PFSK-1 (cell line): Measurements from ENCODE around the gene TRIM48. TPM values are rescaled to one million over a fixed set of nuclear protein-coding genes. Genes with fewer than 3 reads are reported as not detected.
"Not testable (repeated sequence)": the region's sequence is repeated elsewhere in the genome, so short reads cannot be mapped to it uniquely, and the experiment has no call there.

ENCODE experiments used
- FOXP2 ChIP-seq: optimal IDR thresholded peaks from 2 replicates; pipeline ENCODE3; 2011; ENCODE audit warnings: borderline replicate concordance, control low read depth, inconsistent platforms; ENCODE audit not compliant: insufficient read depth; ENCODE audit errors: extremely low read length, extremely low read depth
- POLR2AphosphoS5 ChIP-seq: IDR thresholded peaks from 2 replicates; pipeline ENCODE4 v1.6.1; 2012; ENCODE audit warnings: low read depth, mild to moderate bottlenecking, control low read depth, low read length, moderate library complexity
- REST ChIP-seq, 2 experiments: IDR thresholded peaks; 2 replicates each; pipeline versions ENCODE4 v1.6.1 to v1.8.0; 2011 to 2012; ENCODE audit warnings: low read depth in 2 of 2, low read length in 2 of 2, control low read depth in 1 of 2, inconsistent platforms in 1 of 2, mild to moderate bottlenecking in 1 of 2, moderate library complexity in 1 of 2; ENCODE audit not compliant: insufficient read depth in 1 of 2
- SIN3A ChIP-seq: IDR thresholded peaks from 2 replicates; pipeline ENCODE4 v1.6.1; 2012; ENCODE audit warnings: mild to moderate bottlenecking, low read length, moderate library complexity, borderline replicate concordance; ENCODE audit not compliant: insufficient read depth
- TAF1 ChIP-seq: IDR thresholded peaks from 2 replicates; pipeline ENCODE4 v1.6.1; 2012; ENCODE audit warnings: low read length, control low read depth, borderline replicate concordance; ENCODE audit not compliant: insufficient read depth
- polyA plus RNA-seq: library from polyadenylated mRNA; unstranded; fragments of >200 nt; gene quantifications from one replicate; pipeline ENCODE4 v1.2.1, GENCODE V29; 2012; ENCODE audit warnings: low read depth, missing spikeins; ENCODE audit not compliant: insufficient read length

TRIM48 gene, protein sequence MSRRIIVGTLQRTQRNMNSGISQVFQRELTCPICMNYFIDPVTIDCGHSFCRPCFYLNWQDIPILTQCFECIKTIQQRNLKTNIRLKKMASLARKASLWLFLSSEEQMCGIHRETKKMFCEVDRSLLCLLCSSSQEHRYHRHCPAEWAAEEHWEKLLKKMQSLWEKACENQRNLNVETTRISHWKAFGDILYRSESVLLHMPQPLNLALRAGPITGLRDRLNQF
- polyA plus RNA-seq, result not detected

DNA sequence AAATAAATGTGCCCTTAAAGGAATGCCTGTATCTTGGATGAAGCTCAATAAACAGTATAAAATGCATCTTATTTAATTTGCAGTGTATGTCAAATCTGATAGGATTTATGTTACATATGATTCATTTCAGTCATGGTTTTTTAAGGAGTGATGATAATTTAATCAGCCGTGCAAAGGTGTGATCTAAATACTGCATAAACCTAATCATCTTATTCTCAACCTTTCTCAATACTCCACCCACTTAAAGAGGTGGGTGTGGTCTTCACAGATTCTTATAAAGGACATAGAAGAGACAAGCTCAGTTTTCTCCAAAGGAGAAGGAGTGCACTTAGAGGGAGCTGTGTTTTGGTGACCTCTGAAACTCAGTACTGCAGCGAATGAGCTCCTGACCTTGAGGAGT, at the start of gene TRIM48:
TRIM48 (plus strand) TSS at position 301 of the 400 bp plus-strand sequence. CDS start 113 bp downstream, outside the sequence.
- TF ChIP-seq REST (IDR thresholded peaks at IDR 0.05; ENCODE audit: insufficient read depth in 1 of 2, low read depth in 2 of 2, low read length in 2 of 2); TAF1; POLR2AphosphoS5: not testable (repeated sequence)

DNA sequence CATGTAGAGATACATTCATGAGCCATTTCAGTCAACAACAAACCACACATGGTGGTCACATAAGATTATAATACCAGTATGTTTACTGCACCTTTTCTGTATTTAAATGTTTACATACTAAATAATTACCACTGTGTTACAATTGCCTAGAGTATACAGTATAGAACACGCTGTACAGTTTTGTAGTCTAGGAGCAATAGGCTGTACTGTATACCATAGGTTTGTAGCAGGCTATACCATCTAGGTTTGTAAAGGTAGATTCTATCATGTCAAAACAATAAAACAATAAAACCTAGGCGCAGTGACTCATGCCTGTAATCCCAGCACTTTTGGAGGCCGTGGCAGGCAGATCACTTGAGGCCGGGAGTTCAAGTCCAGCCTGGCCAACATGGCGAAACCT, 1.1 kb downstream of the TRIM48 start:
- TF ChIP-seq TAF1, result no peak
- no peak for TF ChIP-seq SIN3A
- TF ChIP-seq FOXP2, result no peak
- no peak for TF ChIP-seq POLR2AphosphoS5
- TF ChIP-seq REST (IDR thresholded peaks at IDR 0.05; ENCODE audit: insufficient read depth in 1 of 2, low read depth in 2 of 2, low read length in 2 of 2), result no peak
